ENCODE results near the gene ACTMAP.

GRCh38 chr19:40740747-40741146 is 9.5 kb downstream of the ACTMAP start:
- TF ChIP-seq CTCF (conservative IDR thresholded peaks at IDR 0.05) (no peak), EZH2 (IDR thresholded peaks at IDR 0.05; ENCODE audit: low read depth) (no peak)
